A549 (cell line): ENCODE measurements around the gene NUP62. TPM values are rescaled to one million over a fixed set of nuclear protein-coding genes. Genes with fewer than 3 reads are reported as not detected.

Experiments
- ATAC-seq, 2 experiments: fragments of 200-7000 bp in 1 of 2; fragments of >200 bp in 1 of 2; cut with Nextera tagmentation in 1 of 2; cut with Tn5 transposase in 1 of 2; 3 replicates each; pipeline versions ENCODE4 v1.8.0 to v1.9.1; 2018 to 2020; ENCODE audit warnings: mild to moderate bottlenecking in 1 of 2, moderate library complexity in 1 of 2
- CTCF ChIA-PET: fragments of 300-600 bp; sonication (Branson Sonifier 250); formaldehyde crosslinking; extraction: SDS; loops from one replicate; lab custom pipeline; 2021; ENCODE audit warnings: antibody characterized with exemption, inconsistent platforms; lab: Yijun Ruan, JAX
- POLR2A ChIA-PET: fragments of 350-600 bp; formaldehyde crosslinking; extraction: SDS; loops from one replicate; lab custom pipeline; 2021; ENCODE audit warnings: antibody characterized with exemption, inconsistent platforms; lab: Yijun Ruan, JAX
- DNase-seq, 2 experiments: peaks; one replicate each; pipeline versions ENCODE4 v3.0.0 to v3.0.0-alpha.2; 2011 to 2016; ENCODE audit warnings: low read depth in 1 of 2, low spot score in 1 of 2
- FAIRE-seq: peaks from 2 replicates; lab custom pipeline; 2011; peaks lifted over from hg19 to GRCh38; lab: Jason Lieb, UNC
- H3K27ac ChIP-seq, 2 experiments: fragments of >200 bp; sonication (Bioruptor Twin); formaldehyde crosslinking; 3 replicates each; pipeline ENCODE4 v1.5.1; 2016 to 2017
- H3K4me1 ChIP-seq: fragments of >200 bp; sonication (Bioruptor Twin); formaldehyde crosslinking; 3 replicates; pipeline ENCODE4 v1.6.1; 2016
- H3K4me2 ChIP-seq: fragments of >200 bp; sonication (Bioruptor Twin); formaldehyde crosslinking; 3 replicates; pipeline ENCODE4 v1.6.1; 2016
- H3K4me3 ChIP-seq: fragments of >200 bp; sonication (Bioruptor Twin); formaldehyde crosslinking; 3 replicates; pipeline ENCODE4 v1.5.1; 2016
- H3K9me3 ChIP-seq: fragments of >200 bp; sonication (Bioruptor Twin); formaldehyde crosslinking; 3 replicates; pipeline ENCODE4 v1.6.1; 2016
- CBX2 ChIP-seq: fragments of 200-600 bp; sonication (generic); IDR thresholded peaks from 2 replicates; pipeline ENCODE4 v1.6.1; 2016; ENCODE audit warnings: low read depth, mild to moderate bottlenecking, borderline replicate concordance
- CBX8 ChIP-seq: fragments of 200-600 bp; sonication (generic); IDR thresholded peaks from 2 replicates; pipeline ENCODE4 v1.6.1; 2016
- CHD4 ChIP-seq: fragments of 200-600 bp; sonication (generic); IDR thresholded peaks from 2 replicates; pipeline ENCODE4 v1.6.1; 2016; ENCODE audit warnings: antibody characterized with exemption, mild to moderate bottlenecking, borderline replicate concordance
- CTCF ChIP-seq: fragments of >200 bp; sonication (Bioruptor Twin); formaldehyde crosslinking; IDR thresholded peaks from 3 replicates; pipeline ENCODE4 v1.5.1; 2016
- EHMT2 ChIP-seq: fragments of 200-600 bp; sonication (generic); IDR thresholded peaks from 2 replicates; pipeline ENCODE4 v1.6.1; 2016; ENCODE audit warnings: antibody characterized with exemption, low read depth, mild to moderate bottlenecking, moderate library complexity
- FOSB ChIP-seq: fragments of 250-450 bp; sonication (Bioruptor Pico); IDR thresholded peaks from 2 replicates; pipeline ENCODE4 v1.5.0; 2020; ENCODE audit warnings: mild to moderate bottlenecking, moderate library complexity
- FOSL2 ChIP-seq, 2 experiments: fragments of 450-650 bp in 1 of 2; fragments of >200 bp in 1 of 2; sonication (Bioruptor Twin) in 1 of 2; formaldehyde crosslinking; IDR thresholded peaks; 2 replicates each; pipeline versions ENCODE4 v1.5.0 to v1.6.1; 2016 to 2020; ENCODE audit warnings: mild to moderate bottlenecking in 1 of 2, moderate library complexity in 1 of 2
- GATA3 ChIP-seq: IDR thresholded peaks from 2 replicates; pipeline ENCODE4 v1.6.1; 2012; ENCODE audit warnings: borderline replicate concordance
- HOXA7 ChIP-seq: fragments of 250-450 bp; sonication (Bioruptor Pico); IDR thresholded peaks from 2 replicates; pipeline ENCODE4 v1.5.0; 2020; ENCODE audit warnings: mild to moderate bottlenecking, moderate library complexity
- HOXB13 ChIP-seq: fragments of 250-450 bp; sonication (Bioruptor Pico); IDR thresholded peaks from 2 replicates; pipeline ENCODE4 v1.5.0; 2020; ENCODE audit warnings: low read depth, mild to moderate bottlenecking, moderate library complexity
- JUN ChIP-seq, 2 experiments: fragments of >200 bp; sonication (Bioruptor Twin); formaldehyde crosslinking; IDR thresholded peaks; 2 replicates in 1 of 2; 3 replicates in 1 of 2; pipeline ENCODE4 v1.6.1; 2016 to 2017
- JUNB ChIP-seq: fragments of >200 bp; sonication (Bioruptor Twin); formaldehyde crosslinking; IDR thresholded peaks from 2 replicates; pipeline ENCODE4 v1.6.1; 2016
- KDM1A ChIP-seq: fragments of 200-600 bp; sonication (generic); IDR thresholded peaks from 2 replicates; pipeline ENCODE4 v1.6.1; 2016; ENCODE audit warnings: low read depth, mild to moderate bottlenecking
- MAFK ChIP-seq: fragments of 450-650 bp; IDR thresholded peaks from 2 replicates; pipeline ENCODE4 v1.6.1; 2014; ENCODE audit not compliant: partially characterized antibody
- NFE2L2 ChIP-seq: fragments of 150-350 bp; conservative IDR thresholded peaks from 2 replicates; pipeline ENCODE4 v1.6.1; 2014; ENCODE audit warnings: low read length
- RAD21 ChIP-seq, 2 experiments: fragments of >200 bp in 1 of 2; sonication (Bioruptor Twin) in 1 of 2; formaldehyde crosslinking in 1 of 2; IDR thresholded peaks in 1 of 2; conservative IDR thresholded peaks in 1 of 2; 2 replicates in 1 of 2; 3 replicates in 1 of 2; pipeline ENCODE4 v1.6.1; 2012 to 2018; ENCODE audit warnings: inconsistent platforms in 1 of 2
- RCOR1 ChIP-seq: fragments of 150-350 bp; IDR thresholded peaks from 2 replicates; pipeline ENCODE4 v1.6.1; 2014; ENCODE audit warnings: antibody characterized with exemption, low read length, low read depth
- RNF2 ChIP-seq: fragments of 200-600 bp; sonication (generic); IDR thresholded peaks from 2 replicates; pipeline ENCODE4 v1.6.1; 2016; ENCODE audit warnings: low read depth, mild to moderate bottlenecking, antibody characterized with exemption, moderate library complexity, borderline replicate concordance
- SMC3 ChIP-seq: fragments of >200 bp; sonication (Bioruptor Twin); formaldehyde crosslinking; IDR thresholded peaks from 3 replicates; pipeline ENCODE4 v1.6.1; 2018; ENCODE audit warnings: inconsistent platforms
- TP53 ChIP-seq: fragments of 250-450 bp; sonication (Bioruptor Pico); IDR thresholded peaks from 2 replicates; pipeline ENCODE4 v1.5.0; 2021; ENCODE audit warnings: mild to moderate bottlenecking, moderate library complexity
- USF2 ChIP-seq: fragments of 450-650 bp; IDR thresholded peaks from 2 replicates; pipeline ENCODE4 v1.6.1; 2014; ENCODE audit warnings: antibody characterized with exemption
- ZFP36 ChIP-seq: fragments of 450-650 bp; IDR thresholded peaks from 2 replicates; pipeline ENCODE4 v1.6.1; 2014; ENCODE audit warnings: borderline replicate concordance; ENCODE audit not compliant: partially characterized antibody
- WGBS: methylation state at CpG from one replicate; pipeline ENCODE4 v1.1.6; 2017; ENCODE audit errors: missing lambda C conversion rate; 5-methylcytosine and 5-hydroxymethylcytosine counted together
- polyA plus RNA-seq, 4 experiments: library from polyadenylated mRNA; depleted of rRNA in 3 of 4; stranded (reverse); fragments of >200 nt; fragmentation: RNase III in 1 of 4; extraction: RNeasy Plus Mini Kit Qiagen cat#74134 plus additional on column Dnase treatment in 1 of 4; gene quantifications; 2 replicates in 3 of 4; 3 replicates in 1 of 4; pipeline ENCODE4 v1.2.3, GENCODE V29; 2011 to 2017
- TF ChIP-seq, protein P1 (sequence below): fragments of >200 bp; sonication (Bioruptor Twin); formaldehyde crosslinking; IDR thresholded peaks from 3 replicates; pipeline ENCODE4 v1.6.1; 2016
- TF ChIP-seq, protein P2 (sequence below): fragments of 150-350 bp; IDR thresholded peaks from 2 replicates; pipeline ENCODE4 v1.6.1; 2014; ENCODE audit warnings: low read depth, mild to moderate bottlenecking, low read length

The NUP62 gene
- polyA plus RNA-seq, 2 of the 4 experiments (the other 2 are of a cell fraction) = 21.4 to 83.9 TPM

DNA sequence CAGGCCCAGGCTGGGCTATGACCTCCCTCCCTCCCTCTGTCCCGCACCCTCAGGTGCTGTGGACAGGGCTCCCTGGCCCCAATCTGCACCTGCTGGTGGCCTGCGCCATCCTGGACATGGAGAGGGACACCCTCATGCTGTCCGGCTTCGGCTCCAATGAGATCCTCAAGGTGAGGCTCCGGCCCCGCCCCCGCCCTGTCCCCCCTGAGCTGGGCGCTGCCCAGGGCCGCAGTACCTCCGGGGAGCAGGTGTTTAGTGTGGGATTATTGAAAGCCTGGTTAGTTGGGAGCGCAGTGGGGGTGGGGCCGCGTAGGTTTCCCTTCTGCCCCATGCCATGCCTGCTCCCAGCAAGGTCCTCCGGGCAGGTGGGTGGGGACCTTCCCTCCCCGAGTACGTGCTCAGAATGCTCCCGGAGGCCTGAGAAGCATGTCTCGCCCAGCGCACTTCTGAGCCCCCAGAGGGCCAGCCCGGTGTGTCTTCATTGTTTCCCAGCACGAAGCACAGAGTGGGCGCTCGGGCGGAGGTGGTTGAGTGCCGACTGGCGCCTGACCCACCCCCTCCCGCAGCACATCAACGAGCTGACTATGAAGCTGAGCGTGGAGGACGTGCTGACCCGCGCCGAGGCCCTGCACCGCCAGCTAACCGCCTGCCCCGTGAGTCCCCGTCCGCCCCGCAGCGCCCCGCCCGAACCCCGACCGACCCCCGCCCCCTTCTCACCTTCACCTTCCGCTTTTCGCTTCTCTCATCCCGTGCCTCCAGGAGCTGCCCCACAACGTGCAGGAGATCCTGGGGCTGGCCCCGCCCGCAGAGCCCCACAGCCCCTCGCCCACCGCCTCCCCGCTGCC lies 41.4 kb downstream of the NUP62 start:
- ChIA-PET POLR2A (interaction anchor here (0.6 kb wide), 1 partner anchor 45 kb away, joined by 5 read pairs; no protein-coding TSS in a partner anchor), CTCF (interaction anchor here (0.6 to 2.8 kb wide), 4 partner anchors 7 to 57 kb away, joined by 3 to 24 read pairs (median 4); no protein-coding TSS in a partner anchor)
- Histone ChIP-seq H3K4me2 (no peak overlapping the region), H3K4me1 (peaks cover 6% of the 10 kb centered on the region; the same call in 1 of the 3 replicates), H3K27ac (no peak overlapping the region), H3K9me3 (peaks cover 5% of the 10 kb centered on the region), H3K4me3 (no peak overlapping the region)
- FAIRE-seq = no peak
- WGBS = 92% methylated on average over 39 of the region's 54 CpGs
- ATAC-seq = no peak
- TF ChIP-seq FOSB (CRISPR knock-in tag) (no peak), SMC3 (no peak)
- DNase-seq = no peak

GRCh38 chr19:49887037-49887664 lies 42.2 kb downstream of the NUP62 start:
- Histone ChIP-seq H3K27ac (no peak overlapping the region), H3K4me3 (no peak overlapping the region), H3K9me3 (peaks cover 10% of the 10 kb centered on the region), H3K4me1 (peaks cover 6% of the 10 kb centered on the region; the same call in 1 of the 3 replicates), H3K4me2 (no peak overlapping the region)
- ATAC-seq (no peak), FAIRE-seq (no peak), DNase-seq (no peak)
- POLR2A ChIA-PET = no interaction called here
- CTCF ChIA-PET = interaction anchor here (1.3 to 1.6 kb wide), 2 partner anchors 27 to 50 kb away, joined by 3 to 6 read pairs; no protein-coding TSS in a partner anchor
- WGBS = 91% methylated on average over 22 of the region's 23 CpGs
- no peak for TF ChIP-seq FOSL2 (IDR thresholded peaks at IDR 0.05)
- no peak for TF ChIP-seq FOSL2 (CRISPR knock-in tag; IDR thresholded peaks at IDR 0.05)
- no peak for TF ChIP-seq USF2
- TF ChIP-seq RNF2 = no peak
- no peak for TF ChIP-seq CHD4
- no peak for TF ChIP-seq EHMT2
- no peak for TF ChIP-seq RAD21 (conservative IDR thresholded peaks at IDR 0.05 in 1 of 2, IDR thresholded peaks at IDR 0.05 in 1 of 2)
- TF ChIP-seq HOXA7 = no peak
- TF ChIP-seq JUN (IDR thresholded peaks at IDR 0.05) = no peak
- TF ChIP-seq NFE2L2 = no peak
- TF ChIP-seq KDM1A = no peak

DNA sequence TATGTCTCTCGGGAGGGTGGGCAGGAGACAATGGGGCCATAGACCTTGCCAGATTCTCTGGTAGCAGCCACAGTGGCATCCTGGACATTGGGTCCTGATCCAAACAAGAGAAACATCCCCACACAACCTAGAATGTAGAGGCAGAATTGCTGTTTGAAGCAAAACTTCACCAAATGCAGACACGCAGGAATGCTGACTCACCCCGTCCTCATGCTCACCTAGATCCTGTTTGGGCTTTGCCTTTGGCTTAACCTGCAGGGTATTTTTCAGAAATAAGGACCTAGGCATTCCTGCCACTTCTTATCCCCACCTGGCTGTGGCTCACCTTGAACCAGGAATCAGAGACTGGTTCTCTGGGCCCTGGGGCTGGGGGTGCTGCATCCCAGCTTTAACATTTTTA lies 44.5 kb downstream of the NUP62 start:
- TF ChIP-seq, protein P1, sequence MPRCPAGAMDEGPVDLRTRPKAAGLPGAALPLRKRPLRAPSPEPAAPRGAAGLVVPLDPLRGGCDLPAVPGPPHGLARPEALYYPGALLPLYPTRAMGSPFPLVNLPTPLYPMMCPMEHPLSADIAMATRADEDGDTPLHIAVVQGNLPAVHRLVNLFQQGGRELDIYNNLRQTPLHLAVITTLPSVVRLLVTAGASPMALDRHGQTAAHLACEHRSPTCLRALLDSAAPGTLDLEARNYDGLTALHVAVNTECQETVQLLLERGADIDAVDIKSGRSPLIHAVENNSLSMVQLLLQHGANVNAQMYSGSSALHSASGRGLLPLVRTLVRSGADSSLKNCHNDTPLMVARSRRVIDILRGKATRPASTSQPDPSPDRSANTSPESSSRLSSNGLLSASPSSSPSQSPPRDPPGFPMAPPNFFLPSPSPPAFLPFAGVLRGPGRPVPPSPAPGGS = no peak
- peak; percentile 79 for TF ChIP-seq MAFK
- 56% methylated on average over 3 of the region's 3 CpGs for WGBS
- peak overlapping the region in 1 of 2 experiments; percentile 53; a peak in 2 of 6 replicates for H3K27ac ChIP-seq
- ChIA-PET POLR2A (no interaction called here), CTCF (no interaction called here)
- DNase-seq = no peak
- H3K4me1 ChIP-seq = no peaks in the 10 kb centered on the region; the same call in 2 of the 3 replicates
- H3K4me3 ChIP-seq = no peak overlapping the region
- FAIRE-seq = no peak
- no peak for ATAC-seq
- H3K4me2 ChIP-seq = no peak overlapping the region
- peaks cover 10% of the 10 kb centered on the region for H3K9me3 ChIP-seq

- FAIRE-seq (no peak), ATAC-seq (no peak), DNase-seq (no peak)
- ChIA-PET POLR2A (no interaction called here), CTCF (interaction anchor here (2.2 kb wide), 1 partner anchor 13 kb away, joined by 6 read pairs; the partner anchor contains the start of gene IL4I1)
- Histone ChIP-seq H3K27ac (peak overlapping the region in 1 of 2 experiments; percentile 53; a peak in 2 of 6 replicates), H3K4me2 (no peak overlapping the region), H3K9me3 (peaks cover 10% of the 10 kb centered on the region), H3K4me1 (peaks cover 2% of the 10 kb centered on the region; the same call in 2 of the 3 replicates), H3K4me3 (no peak overlapping the region)
- whole genome bisulfite sequencing = 92% methylated on average over 18 of the region's 18 CpGs
- TF ChIP-seq HOXB13 (no peak), GATA3 (no peak), CHD4 (no peak), RCOR1 (no peak), JUNB (no peak), CBX8 (no peak), CBX2 (no peak), ZFP36 (no peak), CTCF (no peak), NFE2L2 (no peak), TP53 (CRISPR knock-in tag) (no peak)
- TF ChIP-seq, protein P2, sequence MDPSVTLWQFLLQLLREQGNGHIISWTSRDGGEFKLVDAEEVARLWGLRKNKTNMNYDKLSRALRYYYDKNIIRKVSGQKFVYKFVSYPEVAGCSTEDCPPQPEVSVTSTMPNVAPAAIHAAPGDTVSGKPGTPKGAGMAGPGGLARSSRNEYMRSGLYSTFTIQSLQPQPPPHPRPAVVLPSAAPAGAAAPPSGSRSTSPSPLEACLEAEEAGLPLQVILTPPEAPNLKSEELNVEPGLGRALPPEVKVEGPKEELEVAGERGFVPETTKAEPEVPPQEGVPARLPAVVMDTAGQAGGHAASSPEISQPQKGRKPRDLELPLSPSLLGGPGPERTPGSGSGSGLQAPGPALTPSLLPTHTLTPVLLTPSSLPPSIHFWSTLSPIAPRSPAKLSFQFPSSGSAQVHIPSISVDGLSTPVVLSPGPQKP = no peak
Observed at GRCh38 chr19:49884109-49884508, 45.2 kb downstream of the NUP62 start.
